ENCODE data around the gene LRRTM4. TPM values are rescaled to one million over a fixed set of nuclear protein-coding genes. Genes with fewer than 3 reads are reported as not detected.

Gene LRRTM4
- total RNA-seq, 2 experiments from 2014 or later, result not detected

GRCh38 chr2:77421971-77422370 lies 100.2 kb downstream of the LRRTM4 start:
- no peak overlapping the region for H2AFZ ChIP-seq (ENCODE audit: low read length)
- DNase-seq (ENCODE audit: low spot score), result no peak
- H3K79me2 ChIP-seq (ENCODE audit: insufficient read depth, low read depth, low read length), result no peaks in the 10 kb centered on the region
- H3K27ac ChIP-seq (ENCODE audit: low read depth, low read length, poor library complexity, severe bottlenecking), result no peak overlapping the region
- H3K4me1 ChIP-seq (ENCODE audit: insufficient read depth, low read length, poor library complexity, severe bottlenecking), result no peaks in the 10 kb centered on the region
- no peaks in the 10 kb centered on the region for H3K9me2 ChIP-seq (ENCODE audit: insufficient read depth, low read length)
- BruUV-seq (replicated peaks), result no TSS peak
- intact Hi-C loops (cut with micrococcal nuclease; ENCODE audit: unreplicated experiment), result no loop called here
- no peak overlapping the region for H3K4me3 ChIP-seq (ENCODE audit: low read depth, low read length, poor library complexity, severe bottlenecking)
- CTCF ChIA-PET (ENCODE audit: unreplicated experiment), result no interaction called here
- H3K4me2 ChIP-seq (ENCODE audit: low read length), result no peak overlapping the region
- POLR2A ChIA-PET, result interaction anchor here (1.3 kb wide), 1 partner anchor 10 kb away, joined by 3 read pairs; no protein-coding TSS in a partner anchor
- H3K36me3 ChIP-seq (ENCODE audit: insufficient read depth, low read length), result no peaks in the 10 kb centered on the region
- TF ChIP-seq EZH2phosphoT487 (IDR thresholded peaks at IDR 0.05; ENCODE audit: borderline replicate concordance, low read depth, low read length) (no peak), CTCF (conservative IDR thresholded peaks at IDR 0.05; ENCODE audit: low read length) (no peak)
- H3K9me3 ChIP-seq (ENCODE audit: low read length), result no peaks in the 10 kb centered on the region
- H4K20me1 ChIP-seq (ENCODE audit: insufficient read depth, low read length), result no peaks in the 10 kb centered on the region

GRCh38 chr2:77418537-77418936 lies 103.6 kb downstream of the LRRTM4 start:
- no peak overlapping the region for H2AFZ ChIP-seq (ENCODE audit: low read length)
- H3K9me2 ChIP-seq (ENCODE audit: insufficient read depth, low read length), result no peaks in the 10 kb centered on the region; the same call in 1 of the 2 replicates
- no peaks in the 10 kb centered on the region for H4K20me1 ChIP-seq (ENCODE audit: insufficient read depth, low read length)
- no peaks in the 10 kb centered on the region for H3K36me3 ChIP-seq (ENCODE audit: insufficient read depth, low read length)
- H3K4me1 ChIP-seq (ENCODE audit: insufficient read depth, low read length, poor library complexity, severe bottlenecking), result no peaks in the 10 kb centered on the region
- no peaks in the 10 kb centered on the region for H3K9me3 ChIP-seq (ENCODE audit: low read length)
- intact Hi-C loops (cut with micrococcal nuclease; ENCODE audit: unreplicated experiment), result no loop called here
- ChIA-PET POLR2A (no interaction called here), CTCF (ENCODE audit: unreplicated experiment) (no interaction called here)
- H3K27ac ChIP-seq (ENCODE audit: low read depth, low read length, poor library complexity, severe bottlenecking), result no peak overlapping the region
- BruUV-seq (replicated peaks), result no TSS peak
- no peaks in the 10 kb centered on the region for H3K79me2 ChIP-seq (ENCODE audit: insufficient read depth, low read depth, low read length)
- TF ChIP-seq CTCF (conservative IDR thresholded peaks at IDR 0.05; ENCODE audit: low read length), result no peak
- no peak for TF ChIP-seq EZH2phosphoT487 (IDR thresholded peaks at IDR 0.05; ENCODE audit: borderline replicate concordance, low read depth, low read length)
- no peak overlapping the region for H3K4me3 ChIP-seq (ENCODE audit: low read depth, low read length, poor library complexity, severe bottlenecking)
- H3K4me2 ChIP-seq (ENCODE audit: low read length), result no peak overlapping the region
- no peak for DNase-seq (ENCODE audit: low spot score)

GRCh38 chr2:77404189-77404588 lies 118.0 kb downstream of the LRRTM4 start:
- Histone ChIP-seq H2AFZ (ENCODE audit: low read length) (no peak overlapping the region), H3K36me3 (ENCODE audit: insufficient read depth, low read length) (no peaks in the 10 kb centered on the region), H3K4me2 (ENCODE audit: low read length) (no peak overlapping the region), H3K9me3 (ENCODE audit: low read length) (no peaks in the 10 kb centered on the region), H4K20me1 (ENCODE audit: insufficient read depth, low read length) (no peaks in the 10 kb centered on the region), H3K4me1 (ENCODE audit: insufficient read depth, low read length, poor library complexity, severe bottlenecking) (no peaks in the 10 kb centered on the region), H3K9me2 (ENCODE audit: insufficient read depth, low read length) (no peaks in the 10 kb centered on the region), H3K79me2 (ENCODE audit: insufficient read depth, low read depth, low read length) (no peaks in the 10 kb centered on the region), H3K27ac (ENCODE audit: low read depth, low read length, poor library complexity, severe bottlenecking) (no peak overlapping the region), H3K4me3 (ENCODE audit: low read depth, low read length, poor library complexity, severe bottlenecking) (no peak overlapping the region)
- intact Hi-C loops (cut with micrococcal nuclease; ENCODE audit: unreplicated experiment), result no loop called here
- no peak for TF ChIP-seq EZH2phosphoT487 (IDR thresholded peaks at IDR 0.05; ENCODE audit: borderline replicate concordance, low read depth, low read length)
- BruUV-seq (replicated peaks), result no TSS peak
- CTCF ChIA-PET (ENCODE audit: unreplicated experiment), result no interaction called here
- POLR2A ChIA-PET, result no interaction called here
- no peak for DNase-seq (ENCODE audit: low spot score)
